CD14-positive monocyte (primary cell): ENCODE data around the gene SMU1. TPM values are rescaled to one million over a fixed set of nuclear protein-coding genes. Genes with fewer than 3 reads are reported as not detected.
A peak's percentile ranks its signal among the peaks of the same experiment; 100 is the strongest.

Source experiments
- DNase-seq, 3 donors: peaks; one replicate each; pipeline ENCODE4 v3.0.0-alpha.2; 2011 to 2022
- H2AFZ ChIP-seq: 2 replicates; pipeline ENCODE4 v1.6.0; 2012; ENCODE audit warnings: mild to moderate bottlenecking, low read depth, low read length, inconsistent platforms; ENCODE audit not compliant: insufficient read depth, poor library complexity, severe bottlenecking
- H3K27ac ChIP-seq, 2 donors: 1 replicate in 1 of 2; 2 replicates in 1 of 2; pipeline ENCODE4 v1.5.1; 2012 to 2013; ENCODE audit warnings: low read length in 2 of 2, control low read depth in 1 of 2, inconsistent platforms in 1 of 2, low read depth in 1 of 2, mild to moderate bottlenecking in 1 of 2
- H3K27me3 ChIP-seq, 2 donors: one replicate each; pipeline versions ENCODE4 v1.6.0 to v1.6.1; 2011 to 2013; ENCODE audit warnings: low read length in 2 of 2; ENCODE audit not compliant: control insufficient read depth in 2 of 2, insufficient read depth in 2 of 2
- H3K36me3 ChIP-seq, 2 donors: replicated peaks in 1 of 2; 1 replicate in 1 of 2; 2 replicates in 1 of 2; pipeline versions ENCODE4 v1.5.1 to v1.6.1; 2012 to 2013; ENCODE audit warnings: low read length in 2 of 2, control low read depth in 1 of 2, inconsistent platforms in 1 of 2, mild to moderate bottlenecking in 1 of 2; ENCODE audit not compliant: insufficient read depth in 2 of 2, control insufficient read depth in 1 of 2
- H3K4me1 ChIP-seq, 2 donors: 1 replicate in 1 of 2; 2 replicates in 1 of 2; pipeline versions ENCODE4 v1.5.1 to v1.6.1; 2012 to 2013; ENCODE audit warnings: low read length in 2 of 2, control low read depth in 1 of 2, inconsistent platforms in 1 of 2, mild to moderate bottlenecking in 1 of 2, moderate library complexity in 1 of 2; ENCODE audit not compliant: insufficient read depth in 2 of 2, control insufficient read depth in 1 of 2
- H3K4me2 ChIP-seq: replicated peaks from 2 replicates; pipeline ENCODE3; 2012; ENCODE audit warnings: low read length, moderate library complexity, mild to moderate bottlenecking; ENCODE audit not compliant: poor library complexity, severe bottlenecking; ENCODE audit errors: extremely low read depth
- H3K4me3 ChIP-seq, 3 experiments: fragments of 200-600 bp in 1 of 3; sonication (generic) in 1 of 3; replicated peaks in 1 of 3; 1 replicate in 2 of 3; 2 replicates in 1 of 3; pipeline ENCODE4 v1.5.1; 2011 to 2013; ENCODE audit warnings: low read length in 3 of 3, mild to moderate bottlenecking in 3 of 3, control low read depth in 2 of 3, low read depth in 2 of 3, inconsistent platforms in 1 of 3, moderate library complexity in 1 of 3
- H3K79me2 ChIP-seq: 2 replicates; pipeline ENCODE4 v1.6.0; 2012; ENCODE audit warnings: mild to moderate bottlenecking, control low read depth, inconsistent platforms, low read length, moderate library complexity; ENCODE audit not compliant: insufficient read depth
- H3K9ac ChIP-seq: 2 replicates; pipeline ENCODE4 v1.6.0; 2017; ENCODE audit warnings: low read length, mild to moderate bottlenecking; ENCODE audit not compliant: insufficient read depth, poor library complexity, severe bottlenecking
- H3K9me3 ChIP-seq, 2 donors: replicated peaks in 1 of 2; 1 replicate in 1 of 2; 2 replicates in 1 of 2; pipeline versions ENCODE4 v1.5.1 to v1.6.1; 2012 to 2013; ENCODE audit warnings: low read length in 2 of 2, control low read depth in 1 of 2; ENCODE audit not compliant: control insufficient read depth in 1 of 2, insufficient read depth in 1 of 2
- H4K20me1 ChIP-seq: 2 replicates; pipeline ENCODE4 v1.6.0; 2012; ENCODE audit warnings: mild to moderate bottlenecking, low read length, control low read depth, moderate library complexity; ENCODE audit not compliant: insufficient read depth
- H3K27ac Mint-ChIP-seq, 7 donors: one replicate each; pipeline ENCODE4 v1.8.0; 2020; ENCODE audit warnings: mild to moderate bottlenecking in 7 of 7, mixed read lengths in 7 of 7, moderate library complexity in 6 of 7, inconsistent platforms in 2 of 7
- H3K27me3 Mint-ChIP-seq, 3 donors: one replicate each; pipeline ENCODE4 v1.8.0; 2021 to 2022; ENCODE audit warnings: low read depth in 3 of 3, mild to moderate bottlenecking in 3 of 3, mixed read lengths in 3 of 3, moderate library complexity in 3 of 3, inconsistent platforms in 1 of 3
- H3K36me3 Mint-ChIP-seq, 2 donors: one replicate each; pipeline ENCODE4 v1.8.0; 2020; ENCODE audit warnings: mixed read lengths in 2 of 2, inconsistent platforms in 1 of 2, mild to moderate bottlenecking in 1 of 2
- H3K4me1 Mint-ChIP-seq: one replicate; pipeline ENCODE4 v1.8.0; 2020; ENCODE audit warnings: mild to moderate bottlenecking, mixed read lengths
- H3K4me3 Mint-ChIP-seq, 2 donors: one replicate each; pipeline ENCODE4 v1.8.0; 2020; ENCODE audit warnings: mild to moderate bottlenecking in 2 of 2, mixed read lengths in 2 of 2, moderate library complexity in 1 of 2
- H3K9me3 Mint-ChIP-seq, 7 donors: one replicate each; pipeline ENCODE4 v1.8.0; 2020 to 2022; ENCODE audit warnings: mixed read lengths in 7 of 7, mild to moderate bottlenecking in 6 of 7, moderate library complexity in 6 of 7, inconsistent platforms in 2 of 7
- CTCF ChIP-seq: fragments of 200-600 bp; IDR thresholded peaks from one replicate; pipeline ENCODE4 v1.8.0; 2022; ENCODE audit warnings: antibody characterized with exemption, mild to moderate bottlenecking
- WGBS: methylation state at CpG from one replicate; pipeline ENCODE4 v1.1.5; 2013; ENCODE audit warnings: missing lambda C conversion rate; ENCODE audit not compliant: insufficient coverage; 5-methylcytosine and 5-hydroxymethylcytosine counted together
- intact Hi-C, 2 donors: fragments of 100-400 bp; cut with micrococcal nuclease; formaldehyde crosslinking; loops; one replicate each; pipeline versions ENCODE4 v1.15.0 to v1.15.1; 2023
- polyA plus RNA-seq, 3 donors: library from polyadenylated mRNA; depleted of rRNA in 1 of 3; unstranded in 2 of 3; stranded (reverse) in 1 of 3; fragments of 300-500 nt in 2 of 3; fragments of >200 nt in 1 of 3; fragmentation: Illumina TruSeq in 2 of 3; gene quantifications; 1 replicate in 2 of 3; 2 replicates in 1 of 3; pipeline ENCODE4 v1.2.3, GENCODE V29; 2012 to 2021

SMU1 gene
- polyA plus RNA-seq, 3 donors, result 8.0 to 21.7 (median 19.3) TPM

GRCh38 chr9:33116860-33117259 is 40.4 kb upstream of the SMU1 start:
- peak overlapping the region in 6 of 7 donors; percentile 20 to 88 (median 82) for H3K27ac Mint-ChIP-seq
- H3K9me3 ChIP-seq, result no peaks in the 10 kb centered on the region
- TF ChIP-seq CTCF, result no peak
- peaks cover 0 to under 1% (median 0%) of the 10 kb centered on the region in 3 donors for H3K27me3 Mint-ChIP-seq
- H3K79me2 ChIP-seq, result peaks cover 25% of the 10 kb centered on the region
- no peak overlapping the region for H3K4me3 ChIP-seq
- H3K4me1 Mint-ChIP-seq, result peaks cover 14% of the 10 kb centered on the region
- peaks cover 56 to 94% of the 10 kb centered on the region in 2 donors for H3K36me3 ChIP-seq
- no peak overlapping the region for H3K4me2 ChIP-seq
- peaks cover 72 to 90% of the 10 kb centered on the region in 2 donors for H3K36me3 Mint-ChIP-seq
- peaks cover 94% of the 10 kb centered on the region for H4K20me1 ChIP-seq
- H2AFZ ChIP-seq, result no peak overlapping the region
- intact Hi-C loops, result no loop called here
- H3K27ac ChIP-seq, result peak overlapping the region in 1 of 2 donors; percentile 66
- WGBS, result 0% methylated on average over 1 of the region's 2 CpGs
- no peaks in the 10 kb centered on the region for H3K9me3 Mint-ChIP-seq
- peak overlapping the region in 1 of 2 donors; percentile 50 for H3K4me3 Mint-ChIP-seq
- H3K4me1 ChIP-seq, result peaks cover 15 to 16% of the 10 kb centered on the region in 2 donors
- no peak overlapping the region for H3K9ac ChIP-seq
- H3K27me3 ChIP-seq, result no peaks in the 10 kb centered on the region
- peak in 1 of 3 donors; percentile 5 for DNase-seq

- no peak for DNase-seq
- no peak overlapping the region for H3K27ac ChIP-seq
- no peaks in the 10 kb centered on the region for H3K9me3 Mint-ChIP-seq
- peaks cover 15 to 16% of the 10 kb centered on the region in 2 donors for H3K4me1 ChIP-seq
- no peak overlapping the region for H3K9ac ChIP-seq
- TF ChIP-seq CTCF, result no peak
- peaks cover 50 to 94% of the 10 kb centered on the region in 2 donors for H3K36me3 ChIP-seq
- intact Hi-C loops, result no loop called here
- H3K4me3 ChIP-seq, result no peak overlapping the region
- H3K9me3 ChIP-seq, result no peaks in the 10 kb centered on the region
- no peaks in the 10 kb centered on the region for H3K27me3 Mint-ChIP-seq
- peaks cover 14% of the 10 kb centered on the region for H3K4me1 Mint-ChIP-seq
- 96% methylated on average over 3 of the region's 3 CpGs for WGBS
- no peak overlapping the region for H3K4me3 Mint-ChIP-seq
- H2AFZ ChIP-seq, result no peak overlapping the region
- no peak overlapping the region for H3K27ac Mint-ChIP-seq
- H3K27me3 ChIP-seq, result no peaks in the 10 kb centered on the region
- no peak overlapping the region for H3K4me2 ChIP-seq
- peaks cover 11% of the 10 kb centered on the region for H3K79me2 ChIP-seq
- H4K20me1 ChIP-seq, result peaks cover 94% of the 10 kb centered on the region
- peaks cover 77 to 95% of the 10 kb centered on the region in 2 donors for H3K36me3 Mint-ChIP-seq
Measured at GRCh38 chr9:33114746-33115145, 38.3 kb upstream of the SMU1 start.
